Adipocyte (in vitro differentiated cells): ENCODE measurements around the gene GNB2.
A peak's percentile ranks its signal among the peaks of the same experiment; 100 is the strongest.

Experiments used
- DNase-seq: peaks from one replicate; pipeline ENCODE4 v3.0.0-alpha.2; 2015; ENCODE audit warnings: low read depth
- H3K27me3 ChIP-seq: replicated peaks from 2 replicates; pipeline ENCODE4 v1.7.0; 2013; ENCODE audit warnings: mild to moderate bottlenecking, low read length, moderate library complexity; ENCODE audit not compliant: control insufficient read depth, insufficient read depth
- H3K36me3 ChIP-seq: 2 replicates; pipeline ENCODE4 v1.7.0; 2013; ENCODE audit warnings: low read length, mild to moderate bottlenecking, moderate library complexity; ENCODE audit not compliant: control insufficient read depth, insufficient read depth, severe bottlenecking
- H3K4me1 ChIP-seq: 2 replicates; pipeline ENCODE4 v1.7.0; 2013; ENCODE audit warnings: mild to moderate bottlenecking, low read length, moderate library complexity; ENCODE audit not compliant: control insufficient read depth, insufficient read depth
- H3K4me3 ChIP-seq: 2 replicates; pipeline ENCODE4 v1.7.0; 2013; ENCODE audit warnings: mild to moderate bottlenecking, low read length, moderate library complexity
- H3K9ac ChIP-seq: 2 replicates; pipeline ENCODE4 v1.7.0; 2013; ENCODE audit warnings: mild to moderate bottlenecking, low read length, moderate library complexity
- H3K9me3 ChIP-seq: 2 replicates; pipeline ENCODE4 v1.7.0; 2013; ENCODE audit warnings: mild to moderate bottlenecking, low read length, moderate library complexity; ENCODE audit not compliant: control insufficient read depth

Gene GNB2

DNA sequence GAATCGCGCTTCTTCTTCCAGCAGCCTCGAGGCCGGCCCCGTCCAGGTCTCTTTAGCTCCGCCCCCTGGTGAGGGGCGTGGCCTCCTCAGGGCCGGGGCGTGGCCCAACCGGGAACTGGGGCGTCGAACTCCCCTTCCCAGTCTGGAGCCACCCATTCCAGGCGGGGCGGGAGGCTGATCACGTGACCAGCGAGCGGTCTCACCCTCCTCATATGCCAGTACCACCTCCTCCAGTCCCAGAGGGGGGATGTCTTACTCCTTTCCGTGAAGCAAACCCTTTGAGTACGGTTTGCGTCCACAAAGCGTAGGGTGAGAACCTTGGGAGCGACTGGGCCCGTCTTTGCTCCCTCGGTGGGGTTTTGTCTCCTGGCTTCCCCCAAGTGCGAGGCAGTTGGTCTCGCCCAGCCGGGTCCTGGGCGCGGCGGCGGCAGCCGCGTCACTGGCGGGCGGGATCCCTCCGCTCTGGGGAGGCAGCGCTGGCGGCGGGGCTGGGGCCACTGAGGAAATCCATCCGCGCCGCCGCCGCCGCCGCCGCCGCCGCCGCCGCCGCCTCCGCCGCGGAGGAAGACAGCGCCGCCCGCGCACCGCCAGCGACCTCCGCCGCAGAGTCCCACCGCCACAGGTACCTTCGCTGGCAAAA lies at the start of gene GNB2:
GNB2 (plus strand) TSS at position 439 of the 640 bp plus-strand sequence. CDS start 2,526 bp downstream, outside the sequence.
- Histone ChIP-seq H3K9ac (peak within 1 kb of the TSS; percentile 94), H3K4me1 (peaks cover 7% of the 10 kb centered on the region), H3K36me3 (peaks cover 22% of the 10 kb centered on the region), H3K4me3 (peak within 1 kb of the TSS; percentile 95), H3K27me3 (no peaks in the 10 kb centered on the region), H3K9me3 (no peaks in the 10 kb centered on the region)
- peak; percentile 99 for DNase-seq

DNA sequence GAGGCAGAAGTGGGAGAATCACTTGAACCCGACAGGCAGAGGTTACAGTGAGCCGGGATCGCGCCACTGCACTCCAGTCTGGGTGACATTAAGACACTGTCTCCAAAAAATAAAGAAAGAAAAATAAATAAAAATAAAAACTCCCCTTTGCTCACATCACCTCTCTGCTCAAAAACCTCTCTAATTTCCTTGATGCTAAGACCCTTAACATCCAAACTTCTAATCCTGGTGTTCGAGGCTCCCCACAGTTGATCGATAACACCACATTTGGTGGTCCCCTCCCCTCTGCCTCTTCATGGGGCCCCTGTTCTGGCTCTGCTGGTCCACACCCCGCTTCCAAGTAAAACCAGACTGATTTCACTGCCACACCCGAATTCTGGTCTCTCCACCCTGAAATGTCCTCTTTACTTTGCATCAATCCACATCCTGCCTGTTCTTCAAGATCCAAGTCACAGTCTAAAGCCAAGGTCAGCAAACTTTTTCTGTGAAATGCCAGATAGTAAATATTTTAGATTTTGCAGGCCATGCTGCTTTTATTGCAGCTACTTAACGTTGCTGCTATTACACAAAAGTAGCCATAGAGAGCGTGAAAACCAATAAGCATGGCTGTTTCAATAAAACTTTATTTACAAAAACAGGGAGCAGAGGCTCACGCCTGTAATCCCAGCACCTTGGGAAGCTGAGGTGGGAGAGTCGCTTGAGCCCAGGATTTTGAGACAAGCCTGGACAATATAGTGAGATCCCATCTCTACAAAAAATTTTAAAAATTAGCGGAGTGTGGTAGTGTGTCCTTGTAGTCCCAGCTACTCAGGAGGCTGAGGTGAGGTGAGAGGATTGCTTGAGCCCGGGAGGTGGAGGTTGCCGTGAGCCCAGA lies 49.4 kb upstream of the GNB2 start:
- Histone ChIP-seq H3K27me3 (no peaks in the 10 kb centered on the region), H3K4me1 (peaks cover 4% of the 10 kb centered on the region), H3K4me3 (no peak overlapping the region), H3K9ac (no peak overlapping the region), H3K36me3 (no peaks in the 10 kb centered on the region), H3K9me3 (no peaks in the 10 kb centered on the region)
- peak; percentile 25 for DNase-seq

DNA sequence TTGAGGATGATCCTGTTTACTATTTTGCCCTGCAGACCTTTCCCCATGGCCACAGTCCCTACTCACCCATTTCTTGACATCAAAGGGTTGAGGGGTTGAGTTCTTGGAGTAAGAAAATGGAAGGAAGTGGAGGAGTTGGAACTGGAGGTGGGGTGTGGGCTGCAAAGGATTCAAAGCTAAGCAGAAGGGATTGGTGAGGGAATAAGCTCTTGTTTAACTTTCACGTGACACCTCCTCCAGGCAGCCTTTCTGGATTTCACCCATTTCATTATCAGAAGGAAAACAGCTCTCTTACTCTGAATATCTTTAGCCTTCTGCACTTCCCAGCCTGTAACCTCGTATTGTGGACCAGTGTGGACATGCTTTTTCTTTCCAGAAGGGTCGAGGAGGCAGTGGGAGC lies 47.5 kb upstream of the GNB2 start:
- Histone ChIP-seq H3K9me3 (no peaks in the 10 kb centered on the region), H3K4me1 (peaks cover 4% of the 10 kb centered on the region), H3K9ac (no peak overlapping the region), H3K27me3 (no peaks in the 10 kb centered on the region), H3K36me3 (no peaks in the 10 kb centered on the region), H3K4me3 (peak overlapping the region; percentile 31)
- DNase-seq: no peak

GRCh38 chr7:100626530-100627237 lies 46.9 kb upstream of the GNB2 start:
- Histone ChIP-seq H3K9me3 (no peaks in the 10 kb centered on the region), H3K4me3 (peak overlapping the region; percentile 37), H3K36me3 (no peaks in the 10 kb centered on the region), H3K9ac (no peak overlapping the region), H3K4me1 (peaks cover 4% of the 10 kb centered on the region), H3K27me3 (peaks cover 1% of the 10 kb centered on the region)
- DNase-seq: peak; percentile 89

- Histone ChIP-seq H3K27me3 (peaks cover 3% of the 10 kb centered on the region), H3K36me3 (no peaks in the 10 kb centered on the region), H3K4me3 (no peak overlapping the region), H3K4me1 (peaks cover 4% of the 10 kb centered on the region), H3K9ac (no peak overlapping the region), H3K9me3 (no peaks in the 10 kb centered on the region)
- no peak for DNase-seq
These were observed 46.3 kb upstream of the GNB2 start for GRCh38 chr7:100627238-100627549.

DNA sequence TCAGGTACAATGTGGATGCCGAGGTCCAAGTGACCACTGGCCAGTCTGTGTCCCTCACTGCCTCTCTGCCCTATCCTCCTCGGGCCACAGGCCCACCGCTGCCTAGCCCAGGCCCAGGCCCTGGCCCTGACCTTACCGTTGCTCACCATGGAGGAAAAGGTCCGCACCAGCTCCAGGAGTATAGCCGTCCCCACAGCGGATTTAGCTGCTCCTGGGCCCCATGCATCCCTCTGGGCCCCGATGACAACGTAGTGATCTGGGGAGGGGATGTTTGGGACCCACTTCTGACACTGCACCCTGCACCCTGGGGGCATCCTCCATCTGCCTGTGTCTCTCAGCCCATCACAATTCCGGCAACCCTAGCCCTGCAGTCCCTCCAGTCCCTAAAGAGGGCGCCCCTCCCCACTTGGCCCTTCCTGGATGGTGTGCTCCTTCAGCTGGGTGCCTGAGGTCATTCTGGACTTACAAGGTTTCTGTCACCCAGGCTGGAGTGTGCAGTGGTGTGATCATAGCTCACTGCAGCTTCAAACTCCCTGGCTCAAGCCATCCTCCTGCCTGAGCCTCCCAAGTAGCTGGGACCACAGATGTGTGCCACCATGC lies 44.3 kb upstream of the GNB2 start:
- Histone ChIP-seq H3K36me3 (no peaks in the 10 kb centered on the region), H3K4me1 (peaks cover 8% of the 10 kb centered on the region), H3K9me3 (no peaks in the 10 kb centered on the region), H3K9ac (no peak overlapping the region), H3K4me3 (no peak overlapping the region), H3K27me3 (peaks cover 10% of the 10 kb centered on the region)
- DNase-seq: peak; percentile 19

DNA sequence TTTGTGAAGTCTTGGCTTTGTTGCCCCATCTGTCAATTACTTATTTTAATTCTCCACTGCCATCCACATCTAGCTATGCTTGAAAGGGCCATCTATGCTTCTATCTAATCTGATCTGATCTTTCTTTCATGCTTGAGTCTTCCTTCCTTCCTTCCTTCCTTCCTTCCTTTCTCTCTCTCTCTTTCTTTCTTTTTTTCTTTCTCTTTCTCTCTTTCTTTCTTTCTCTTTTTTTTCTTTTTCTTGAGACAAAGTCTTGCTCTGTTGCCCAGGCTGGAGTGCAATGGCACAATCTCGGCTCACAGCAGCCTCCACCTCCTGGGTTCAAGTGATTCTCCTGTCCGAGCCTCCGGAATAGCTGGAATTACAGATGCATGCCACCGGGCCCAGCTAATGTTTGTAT lies 43.5 kb upstream of the GNB2 start:
- no peak overlapping the region for H3K4me3 ChIP-seq
- H3K4me1 ChIP-seq: peaks cover 8% of the 10 kb centered on the region
- DNase-seq: no peak
- no peak overlapping the region for H3K9ac ChIP-seq
- peaks cover 14% of the 10 kb centered on the region for H3K27me3 ChIP-seq
- H3K9me3 ChIP-seq: no peaks in the 10 kb centered on the region
- H3K36me3 ChIP-seq: no peaks in the 10 kb centered on the region

- H3K9me3 ChIP-seq: no peaks in the 10 kb centered on the region
- peak overlapping the region; percentile 72 for H3K4me3 ChIP-seq
- peak overlapping the region; percentile 25 for H3K9ac ChIP-seq
- no peaks in the 10 kb centered on the region for H3K36me3 ChIP-seq
- peak; percentile 77 for DNase-seq
- H3K4me1 ChIP-seq: peaks cover 4% of the 10 kb centered on the region
- H3K27me3 ChIP-seq: peaks cover 22% of the 10 kb centered on the region
These were observed 40.4 kb upstream of the GNB2 start for GRCh38 chr7:100632951-100633717.

DNA sequence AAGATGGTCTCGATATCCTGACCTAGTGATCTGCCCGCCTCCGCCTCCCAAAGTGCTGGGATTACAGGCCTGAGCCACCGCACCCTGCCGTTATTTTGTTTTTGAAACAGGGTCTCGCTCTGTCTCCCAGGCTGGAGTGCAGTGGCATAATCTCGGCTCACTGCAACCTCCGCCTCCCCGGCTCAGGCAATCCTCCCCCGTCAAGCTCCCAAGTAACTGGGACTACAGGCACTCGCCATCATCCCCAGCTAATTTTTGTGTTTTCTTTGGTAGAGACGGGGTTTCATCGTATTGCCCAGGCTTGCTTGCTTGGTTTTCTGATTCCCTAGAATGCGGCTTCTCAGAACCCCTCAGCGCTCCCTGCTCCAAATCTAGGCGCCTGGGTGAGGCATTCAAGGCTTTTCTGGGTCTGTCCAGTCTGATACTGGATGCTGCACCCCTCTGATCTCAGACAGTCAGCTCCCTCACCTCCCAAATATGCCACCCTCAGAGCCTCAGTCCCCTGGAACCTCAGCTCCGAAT lies 33.5 kb upstream of the GNB2 start:
- H3K4me3 ChIP-seq: no peak overlapping the region
- H3K36me3 ChIP-seq: no peaks in the 10 kb centered on the region
- no peak for DNase-seq

GRCh38 chr7:100640517-100641440 lies 32.8 kb upstream of the GNB2 start:
- no peak overlapping the region for H3K4me3 ChIP-seq
- H3K9ac ChIP-seq: no peak overlapping the region
- H3K4me1 ChIP-seq: no peaks in the 10 kb centered on the region
- DNase-seq: no peak
- H3K27me3 ChIP-seq: peaks cover 37% of the 10 kb centered on the region
- no peaks in the 10 kb centered on the region for H3K36me3 ChIP-seq
- no peaks in the 10 kb centered on the region for H3K9me3 ChIP-seq

More for the DNA sequence above, 33.5 kb upstream of the GNB2 start:
- H3K27me3 ChIP-seq: peaks cover 31% of the 10 kb centered on the region
- no peaks in the 10 kb centered on the region for H3K4me1 ChIP-seq
- H3K9me3 ChIP-seq: no peaks in the 10 kb centered on the region
- H3K9ac ChIP-seq: no peak overlapping the region
